Measurements from ENCODE around the gene MCEE.
"Not testable (repeated sequence)": the region's sequence is repeated elsewhere in the genome, so short reads cannot be mapped to it uniquely, and the experiment has no call there.

The MCEE gene

GRCh38 chr2:71130152-71130904 is at the start of gene MCEE, which contains the start of gene MPHOSPH10:
MCEE (minus strand) TSS chr2:71130229; CDS start chr2:71130219, 10 bp downstream.
MPHOSPH10 (plus strand) TSS chr2:71130634; CDS start chr2:71130666, 32 bp downstream.
- Histone ChIP-seq H3K4me1 (ENCODE audit: insufficient read depth, low read length) (no peaks in the 10 kb centered on the region), H3K9ac (ENCODE audit: low read depth, low read length) (peak within 1 kb of the TSS; percentile 93), H3K36me3 (ENCODE audit: insufficient read depth, low read length) (peaks cover 6% of the 10 kb centered on the region; the same call in 1 of the 2 replicates), H3K9me3 (ENCODE audit: control insufficient read depth, insufficient read depth, low read length) (no peaks in the 10 kb centered on the region)

- not testable (repeated sequence) for H3K36me3 ChIP-seq (ENCODE audit: insufficient read depth, low read length); H3K4me1 ChIP-seq (ENCODE audit: insufficient read depth, low read length); H3K9me3 ChIP-seq (ENCODE audit: control insufficient read depth, insufficient read depth, low read length); H3K9ac ChIP-seq (ENCODE audit: low read depth, low read length)
These were observed 48.8 kb upstream of the MCEE start for GRCh38 chr2:71178836-71179235.

DNA sequence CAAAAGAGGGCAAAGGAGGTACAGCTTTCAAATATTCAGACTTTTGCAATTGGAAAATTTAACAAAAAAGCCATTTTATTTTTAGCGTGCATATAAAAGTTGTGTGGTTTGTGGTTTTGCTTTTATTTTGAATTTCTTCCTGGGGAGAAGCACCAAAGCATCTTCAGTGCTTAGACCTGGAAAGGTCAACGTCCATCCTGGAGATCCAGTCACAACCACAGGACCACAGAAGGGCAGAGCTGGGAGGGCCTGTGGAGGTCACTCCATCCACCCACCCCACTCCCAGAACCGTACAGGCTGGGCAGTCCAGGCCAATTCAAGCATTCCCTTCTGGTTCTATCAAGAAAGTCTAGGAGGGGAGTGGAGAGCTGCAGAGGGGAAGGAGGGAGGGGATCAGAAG is 44.2 kb upstream of the MCEE start:
- Histone ChIP-seq H3K4me1 (ENCODE audit: insufficient read depth, low read length) (no peaks in the 10 kb centered on the region), H3K9me3 (ENCODE audit: control insufficient read depth, insufficient read depth, low read length) (no peaks in the 10 kb centered on the region), H3K36me3 (ENCODE audit: insufficient read depth, low read length) (no peaks in the 10 kb centered on the region)

GRCh38 chr2:71173096-71173495 is 43.1 kb upstream of the MCEE start:
- Histone ChIP-seq H3K4me1 (ENCODE audit: insufficient read depth, low read length) (no peaks in the 10 kb centered on the region), H3K9me3 (ENCODE audit: control insufficient read depth, insufficient read depth, low read length) (no peaks in the 10 kb centered on the region), H3K36me3 (ENCODE audit: insufficient read depth, low read length) (no peaks in the 10 kb centered on the region), H3K9ac (ENCODE audit: low read depth, low read length) (no peak overlapping the region)

More for the DNA sequence above, 44.2 kb upstream of the MCEE start:
- no peak overlapping the region for H3K9ac ChIP-seq (ENCODE audit: low read depth, low read length)

GRCh38 chr2:71166812-71167211 is 36.8 kb upstream of the MCEE start:
- Histone ChIP-seq H3K9me3 (ENCODE audit: control insufficient read depth, insufficient read depth, low read length) (no peaks in the 10 kb centered on the region), H3K9ac (ENCODE audit: low read depth, low read length) (no peak overlapping the region), H3K36me3 (ENCODE audit: insufficient read depth, low read length) (no peaks in the 10 kb centered on the region), H3K4me1 (ENCODE audit: insufficient read depth, low read length) (no peaks in the 10 kb centered on the region)

- no peaks in the 10 kb centered on the region for H3K9me3 ChIP-seq (ENCODE audit: control insufficient read depth, insufficient read depth, low read length)
- peaks cover 10% of the 10 kb centered on the region; the same call in 1 of the 2 replicates for H3K4me1 ChIP-seq (ENCODE audit: insufficient read depth, low read length)
- no peaks in the 10 kb centered on the region for H3K36me3 ChIP-seq (ENCODE audit: insufficient read depth, low read length)
- H3K9ac ChIP-seq (ENCODE audit: low read depth, low read length), result no peak overlapping the region; the same call in 1 of the 2 replicates
These were observed 27.2 kb upstream of the MCEE start for GRCh38 chr2:71157124-71157793.

- Histone ChIP-seq H3K36me3 (ENCODE audit: insufficient read depth, low read length) (no peaks in the 10 kb centered on the region), H3K9ac (ENCODE audit: low read depth, low read length) (no peak overlapping the region; the same call in 1 of the 2 replicates), H3K9me3 (ENCODE audit: control insufficient read depth, insufficient read depth, low read length) (no peaks in the 10 kb centered on the region), H3K4me1 (ENCODE audit: insufficient read depth, low read length) (peaks cover 10% of the 10 kb centered on the region; the same call in 1 of the 2 replicates)
These were observed 26.5 kb upstream of the MCEE start for GRCh38 chr2:71156573-71156972.

DNA sequence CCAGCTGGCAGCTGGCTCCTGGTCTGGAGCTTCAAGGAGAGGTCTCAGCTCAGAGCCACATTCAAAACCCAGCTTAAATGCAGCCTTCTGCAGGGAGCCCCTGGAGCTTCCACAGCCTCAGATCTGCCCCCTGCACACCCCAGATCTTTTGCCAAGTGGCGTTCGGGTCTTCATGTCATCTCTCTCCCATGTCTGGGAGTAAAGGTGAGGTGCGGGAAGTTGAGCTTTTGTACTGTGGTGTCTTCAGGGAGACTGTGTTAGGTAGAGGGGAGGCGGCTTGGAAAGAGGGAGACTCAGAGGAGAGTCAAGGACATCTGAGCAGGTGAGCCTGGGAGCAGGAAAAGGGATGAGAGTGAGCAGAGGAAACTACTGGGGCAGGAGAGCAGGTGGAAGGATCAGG is 25.8 kb upstream of the MCEE start:
- Histone ChIP-seq H3K9ac (ENCODE audit: low read depth, low read length) (no peak overlapping the region), H3K4me1 (ENCODE audit: insufficient read depth, low read length) (peaks cover 10% of the 10 kb centered on the region; the same call in 1 of the 2 replicates)

GRCh38 chr2:71154798-71155197 is 24.8 kb upstream of the MCEE start:
- no peaks in the 10 kb centered on the region for H3K9me3 ChIP-seq (ENCODE audit: control insufficient read depth, insufficient read depth, low read length)
- H3K4me1 ChIP-seq (ENCODE audit: insufficient read depth, low read length), result peaks cover 10% of the 10 kb centered on the region; the same call in 1 of the 2 replicates
- no peak overlapping the region for H3K9ac ChIP-seq (ENCODE audit: low read depth, low read length)
- H3K36me3 ChIP-seq (ENCODE audit: insufficient read depth, low read length), result no peaks in the 10 kb centered on the region

More for the DNA sequence above, 25.8 kb upstream of the MCEE start:
- no peaks in the 10 kb centered on the region for H3K36me3 ChIP-seq (ENCODE audit: insufficient read depth, low read length)
- no peaks in the 10 kb centered on the region for H3K9me3 ChIP-seq (ENCODE audit: control insufficient read depth, insufficient read depth, low read length)

GRCh38 chr2:71154279-71154678 is 24.2 kb upstream of the MCEE start:
- Histone ChIP-seq H3K36me3 (ENCODE audit: insufficient read depth, low read length) (no peaks in the 10 kb centered on the region), H3K9ac (ENCODE audit: low read depth, low read length) (no peak overlapping the region), H3K4me1 (ENCODE audit: insufficient read depth, low read length) (peaks cover 10% of the 10 kb centered on the region; the same call in 1 of the 2 replicates), H3K9me3 (ENCODE audit: control insufficient read depth, insufficient read depth, low read length) (no peaks in the 10 kb centered on the region)

DNA sequence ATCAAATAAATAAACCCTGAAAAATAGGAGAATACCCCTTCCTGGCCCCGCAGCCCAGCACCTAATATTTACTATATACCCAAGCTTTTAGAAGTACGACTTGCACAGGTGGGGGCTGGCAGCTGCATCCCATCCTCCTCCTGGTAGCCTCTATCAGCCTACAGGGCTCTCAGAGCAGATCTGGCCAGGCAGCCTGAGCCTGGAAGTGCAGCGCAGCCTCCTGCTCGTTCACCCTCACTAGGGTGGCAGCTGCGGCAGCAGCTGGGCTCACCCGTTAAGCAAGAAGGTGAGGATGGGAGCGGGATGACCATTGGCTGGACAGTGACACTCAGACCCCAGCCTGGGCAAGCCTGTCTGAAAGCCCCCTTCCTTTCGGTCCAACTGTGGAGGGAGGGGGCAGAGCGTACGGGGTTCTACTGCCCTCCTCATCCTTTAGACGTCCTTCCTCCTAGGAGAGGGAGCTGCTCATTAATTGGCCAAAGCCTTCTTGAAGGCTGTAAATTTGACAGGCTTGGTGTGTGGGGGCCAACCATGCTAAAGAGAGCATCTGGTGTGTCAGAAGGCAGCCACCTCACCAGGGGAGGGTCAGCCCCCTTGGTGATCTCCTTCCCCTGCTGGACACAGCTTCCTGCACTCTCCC is 23.7 kb upstream of the MCEE start:
- Histone ChIP-seq H3K36me3 (ENCODE audit: insufficient read depth, low read length) (no peaks in the 10 kb centered on the region; the same call in 1 of the 2 replicates), H3K9me3 (ENCODE audit: control insufficient read depth, insufficient read depth, low read length) (no peaks in the 10 kb centered on the region), H3K4me1 (ENCODE audit: insufficient read depth, low read length) (peaks cover 10% of the 10 kb centered on the region; the same call in 1 of the 2 replicates), H3K9ac (ENCODE audit: low read depth, low read length) (no peak overlapping the region)

- H3K36me3 ChIP-seq (ENCODE audit: insufficient read depth, low read length), result peaks cover 7% of the 10 kb centered on the region
- no peak overlapping the region for H3K9ac ChIP-seq (ENCODE audit: low read depth, low read length)
- H3K4me1 ChIP-seq (ENCODE audit: insufficient read depth, low read length), result peaks cover 3% of the 10 kb centered on the region; the same call in 1 of the 2 replicates
- no peaks in the 10 kb centered on the region for H3K9me3 ChIP-seq (ENCODE audit: control insufficient read depth, insufficient read depth, low read length)
These were observed 21.6 kb upstream of the MCEE start for GRCh38 chr2:71151620-71152019.

DNA sequence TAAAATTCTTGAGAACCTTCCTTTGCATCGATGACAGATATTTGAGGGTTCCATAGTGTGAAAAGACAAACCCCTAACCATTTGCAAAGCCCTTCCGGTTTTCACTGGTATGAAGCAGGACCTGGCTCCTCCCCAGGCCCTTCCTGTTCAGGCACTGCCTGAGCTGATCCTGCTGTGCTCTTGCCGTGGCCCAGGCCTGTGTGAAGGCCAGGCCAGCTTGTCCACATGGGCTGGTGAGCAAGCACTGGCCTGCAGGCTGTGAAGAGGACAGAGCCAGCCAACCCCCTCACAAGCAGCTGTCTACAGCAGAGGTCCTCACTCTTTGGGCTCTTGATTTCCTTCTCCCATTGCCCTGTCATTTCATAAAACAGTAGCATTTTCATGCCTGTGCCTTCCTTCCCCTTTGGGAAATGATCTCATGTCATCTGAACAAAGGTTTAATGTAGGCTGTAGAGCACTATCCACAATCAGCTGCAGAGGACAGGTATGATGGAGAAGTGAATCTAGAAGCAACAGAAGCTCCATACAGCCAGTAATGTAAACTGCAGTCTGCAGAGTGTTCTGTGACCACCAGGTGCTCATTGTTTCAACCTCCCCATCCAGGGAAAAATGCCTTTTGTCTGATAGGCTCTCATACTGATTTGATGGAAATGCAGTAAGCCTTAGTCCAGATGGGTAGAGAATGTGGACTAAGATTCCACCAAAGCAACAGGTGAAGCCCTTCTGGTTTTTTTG is 20.2 kb upstream of the MCEE start:
- Histone ChIP-seq H3K4me1 (ENCODE audit: insufficient read depth, low read length) (no peaks in the 10 kb centered on the region), H3K9ac (ENCODE audit: low read depth, low read length) (no peak overlapping the region), H3K9me3 (ENCODE audit: control insufficient read depth, insufficient read depth, low read length) (no peaks in the 10 kb centered on the region), H3K36me3 (ENCODE audit: insufficient read depth, low read length) (peaks cover 16% of the 10 kb centered on the region)

DNA sequence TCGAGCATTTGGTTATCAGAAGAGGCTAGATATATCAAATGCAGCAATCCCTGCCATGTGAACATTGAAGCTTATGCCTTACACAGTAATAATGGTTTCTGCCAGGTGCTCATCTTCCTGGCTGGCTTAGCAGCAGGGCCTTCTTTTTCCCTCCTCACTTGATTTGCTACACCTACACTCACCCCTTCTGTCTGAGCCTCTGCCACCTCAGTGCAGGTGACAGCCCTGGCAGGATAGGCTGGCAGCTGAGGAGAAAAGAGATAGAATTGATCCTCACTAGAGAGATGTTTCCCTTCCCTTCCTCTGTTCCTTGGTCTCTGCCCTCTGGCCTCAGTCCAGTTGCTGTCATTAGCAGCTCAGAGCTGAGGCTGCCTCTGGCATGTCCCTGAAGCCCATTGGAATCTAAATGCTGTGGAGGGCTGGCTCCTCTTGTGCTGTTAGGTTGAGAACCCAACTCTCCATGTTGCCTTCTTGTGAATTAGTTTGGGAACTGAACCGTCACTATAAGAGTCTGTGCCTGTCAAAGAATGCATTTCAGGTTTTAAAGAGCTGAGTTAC is 18.6 kb upstream of the MCEE start:
- Histone ChIP-seq H3K9ac (ENCODE audit: low read depth, low read length) (no peak overlapping the region), H3K36me3 (ENCODE audit: insufficient read depth, low read length) (peaks cover 27% of the 10 kb centered on the region), H3K9me3 (ENCODE audit: control insufficient read depth, insufficient read depth, low read length) (no peaks in the 10 kb centered on the region), H3K4me1 (ENCODE audit: insufficient read depth, low read length) (no peaks in the 10 kb centered on the region)
